Measurements from ENCODE around the gene PPP1R12C.

The PPP1R12C gene

DNA sequence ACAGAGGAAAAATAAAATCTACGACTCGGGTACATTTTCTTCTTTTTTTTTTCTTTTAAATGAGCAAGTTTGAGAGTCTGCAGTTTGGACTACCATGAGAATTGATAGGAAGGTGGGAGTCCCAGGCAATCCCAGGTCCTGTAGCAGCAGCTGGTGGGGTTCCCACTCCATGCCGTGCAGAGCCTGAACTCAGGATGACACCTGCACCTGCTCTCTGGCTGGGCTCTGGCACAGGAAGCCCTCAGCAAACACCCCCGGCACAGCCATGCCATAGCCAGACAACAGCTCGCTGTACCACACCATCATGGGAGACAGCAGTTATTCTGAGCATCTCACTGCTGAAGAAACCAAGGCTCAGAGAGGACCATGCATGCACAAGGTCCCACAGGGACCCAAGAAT is 73.2 kb downstream of the PPP1R12C start:
- TF ChIP-seq ZFX (IDR thresholded peaks at IDR 0.05; ENCODE audit: borderline replicate concordance): no peak
- TF ChIP-seq, protein P1, sequence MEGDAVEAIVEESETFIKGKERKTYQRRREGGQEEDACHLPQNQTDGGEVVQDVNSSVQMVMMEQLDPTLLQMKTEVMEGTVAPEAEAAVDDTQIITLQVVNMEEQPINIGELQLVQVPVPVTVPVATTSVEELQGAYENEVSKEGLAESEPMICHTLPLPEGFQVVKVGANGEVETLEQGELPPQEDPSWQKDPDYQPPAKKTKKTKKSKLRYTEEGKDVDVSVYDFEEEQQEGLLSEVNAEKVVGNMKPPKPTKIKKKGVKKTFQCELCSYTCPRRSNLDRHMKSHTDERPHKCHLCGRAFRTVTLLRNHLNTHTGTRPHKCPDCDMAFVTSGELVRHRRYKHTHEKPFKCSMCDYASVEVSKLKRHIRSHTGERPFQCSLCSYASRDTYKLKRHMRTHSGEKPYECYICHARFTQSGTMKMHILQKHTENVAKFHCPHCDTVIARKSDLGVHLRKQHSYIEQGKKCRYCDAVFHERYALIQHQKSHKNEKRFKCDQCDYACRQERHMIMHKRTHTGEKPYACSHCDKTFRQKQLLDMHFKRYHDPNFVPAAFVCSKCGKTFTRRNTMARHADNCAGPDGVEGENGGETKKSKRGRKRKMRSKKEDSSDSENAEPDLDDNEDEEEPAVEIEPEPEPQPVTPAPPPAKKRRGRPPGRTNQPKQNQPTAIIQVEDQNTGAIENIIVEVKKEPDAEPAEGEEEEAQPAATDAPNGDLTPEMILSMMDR (IDR thresholded peaks at IDR 0.05): no peak
- H3K27ac ChIP-seq: no peak overlapping the region

GRCh38 chr19:55042688-55043087 is 74.7 kb downstream of the PPP1R12C start:
- no peak for TF ChIP-seq ZFX (IDR thresholded peaks at IDR 0.05; ENCODE audit: borderline replicate concordance)
- TF ChIP-seq, protein P1 (IDR thresholded peaks at IDR 0.05): no peak
- no peak overlapping the region for H3K27ac ChIP-seq

DNA sequence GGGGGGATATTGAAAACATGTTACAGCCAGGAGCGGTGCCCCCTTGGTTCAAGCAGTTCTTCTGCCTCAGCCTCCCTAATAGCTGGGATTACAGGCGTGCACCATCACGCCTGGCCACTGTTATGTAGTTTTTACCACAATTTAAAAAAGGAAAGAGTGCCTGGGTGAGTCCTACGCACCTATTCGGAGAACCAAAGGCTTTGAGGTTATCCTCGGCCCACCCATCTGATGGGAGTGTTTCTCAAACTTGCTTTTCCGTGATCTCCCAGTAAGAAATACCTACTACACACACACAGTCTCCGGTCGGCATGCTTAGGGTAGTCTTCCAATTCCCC is 75.1 kb downstream of the PPP1R12C start:
- no peak for TF ChIP-seq ZFX (IDR thresholded peaks at IDR 0.05; ENCODE audit: borderline replicate concordance)
- TF ChIP-seq, protein P1 (IDR thresholded peaks at IDR 0.05): no peak
- no peak overlapping the region for H3K27ac ChIP-seq

DNA sequence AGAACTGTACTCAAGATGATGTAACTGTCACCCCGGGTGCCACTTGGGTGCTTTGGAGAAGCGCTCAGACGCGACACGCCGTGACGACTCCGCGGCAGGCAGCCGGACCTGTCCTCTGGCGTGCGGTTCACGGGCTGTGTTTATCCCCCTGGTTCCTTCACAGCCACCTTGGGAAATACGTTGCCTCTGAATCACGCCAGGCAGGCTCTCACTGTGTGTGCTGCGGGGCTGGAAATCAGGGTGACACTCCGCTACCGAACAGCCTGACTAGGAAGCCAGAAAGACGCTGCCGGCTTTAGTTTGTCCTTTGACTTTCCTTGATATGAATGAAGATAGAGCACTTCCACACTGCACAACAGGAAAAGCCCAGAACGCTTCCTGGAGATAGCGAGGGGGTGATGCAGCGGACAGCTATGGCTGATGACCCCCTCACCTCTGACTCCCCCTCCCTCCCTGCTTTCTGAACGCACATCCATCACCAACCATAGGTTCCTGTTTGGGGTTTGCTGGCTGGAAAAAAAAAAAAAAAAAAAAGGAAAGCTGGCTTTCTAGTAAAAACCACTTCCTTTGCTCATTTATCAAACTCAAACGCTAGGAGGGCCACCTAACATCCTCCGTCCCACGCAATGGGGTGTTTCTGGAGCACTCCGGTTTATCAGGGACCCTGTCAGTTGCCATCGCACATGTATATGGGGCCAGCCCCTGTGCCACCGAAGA is 75.7 kb downstream of the PPP1R12C start:
- H3K27ac ChIP-seq: no peak overlapping the region
- no peak for TF ChIP-seq ZFX (IDR thresholded peaks at IDR 0.05; ENCODE audit: borderline replicate concordance)
- TF ChIP-seq, protein P1 (IDR thresholded peaks at IDR 0.05): no peak

DNA sequence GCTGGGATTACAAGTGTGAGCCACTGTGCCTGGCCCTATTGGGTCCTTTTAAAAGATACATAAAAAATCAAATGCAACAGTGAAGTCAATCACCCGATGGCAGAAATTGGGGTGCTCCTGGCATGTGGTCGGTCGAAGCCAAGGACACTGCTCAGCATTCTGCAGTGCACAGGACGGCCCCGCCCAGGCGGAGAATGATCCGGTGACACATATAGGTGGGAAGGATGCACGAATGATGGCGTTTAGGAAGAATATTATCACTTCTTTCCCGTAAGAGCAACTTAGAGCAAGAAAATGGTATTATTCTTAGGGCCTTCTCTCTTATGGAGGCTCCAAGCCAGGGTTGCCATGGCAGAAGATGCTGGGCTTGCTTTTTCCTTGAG is 76.2 kb downstream of the PPP1R12C start:
- no peak overlapping the region for H3K27ac ChIP-seq
- TF ChIP-seq ZFX (IDR thresholded peaks at IDR 0.05; ENCODE audit: borderline replicate concordance): no peak
- TF ChIP-seq, protein P1 (IDR thresholded peaks at IDR 0.05): no peak
